ENCODE measurements around the gene PSG7.
"Not testable (repeated sequence)": the region's sequence is repeated elsewhere in the genome, so short reads cannot be mapped to it uniquely, and the experiment has no call there.

The PSG7 gene
- total RNA-seq: 0 reads per million in 2 donors

- DNase-seq: not testable (repeated sequence)
Measured at GRCh38 chr19:42937107-42937506, at the start of gene PSG7. PSG7 (minus strand) TSS chr19:42937207; CDS start chr19:42937076, 131 bp downstream.

- DNase-seq: no peak
Measured at GRCh38 chr19:42985588-42985987, 48.6 kb upstream of the PSG7 start.

- not testable (repeated sequence) for DNase-seq
Measured at GRCh38 chr19:42982111-42982510, 45.1 kb upstream of the PSG7 start.

- not testable (repeated sequence) for DNase-seq
Measured at GRCh38 chr19:42971451-42971850, 34.4 kb upstream of the PSG7 start.

- no peak for DNase-seq
Measured at GRCh38 chr19:42965176-42965575, 28.2 kb upstream of the PSG7 start.

- no peak for DNase-seq
Measured at GRCh38 chr19:42961119-42961518, 24.1 kb upstream of the PSG7 start.

- not testable (repeated sequence) for DNase-seq
Measured at GRCh38 chr19:42952126-42952525, 15.1 kb upstream of the PSG7 start.

- DNase-seq: not testable (repeated sequence)
Measured at GRCh38 chr19:42951476-42951875, 14.5 kb upstream of the PSG7 start.

GRCh38 chr19:42942187-42942789 is 5.3 kb upstream of the PSG7 start:
- DNase-seq: no peak

- not testable (repeated sequence) for DNase-seq
Measured at GRCh38 chr19:42934726-42935125, 2.3 kb downstream of the PSG7 start.

GRCh38 chr19:42934183-42934582 is 2.8 kb downstream of the PSG7 start:
- DNase-seq: not testable (repeated sequence)

- not testable (repeated sequence) for DNase-seq
Measured at GRCh38 chr19:42933412-42933811, 3.6 kb downstream of the PSG7 start.

- not testable (repeated sequence) for DNase-seq
Measured at GRCh38 chr19:42932485-42933101, 4.4 kb downstream of the PSG7 start.

GRCh38 chr19:42930214-42930613 is 6.8 kb downstream of the PSG7 start:
- DNase-seq: not testable (repeated sequence)

- no peak for DNase-seq
Measured at GRCh38 chr19:42928896-42929295, 8.1 kb downstream of the PSG7 start.

GRCh38 chr19:42926781-42927180 is 10.2 kb downstream of the PSG7 start:
- DNase-seq: no peak

GRCh38 chr19:42923106-42923505 is 13.9 kb downstream of the PSG7 start:
- not testable (repeated sequence) for DNase-seq

- DNase-seq: not testable (repeated sequence)
Measured at GRCh38 chr19:42920971-42921370, 16.0 kb downstream of the PSG7 start.

- no peak for DNase-seq
Measured at GRCh38 chr19:42919757-42920079, 17.3 kb downstream of the PSG7 start.

- DNase-seq: not testable (repeated sequence)
Measured at GRCh38 chr19:42919070-42919756, 17.8 kb downstream of the PSG7 start.

GRCh38 chr19:42918377-42919069 is 18.5 kb downstream of the PSG7 start:
- not testable (repeated sequence) for DNase-seq

GRCh38 chr19:42917634-42918033 is 19.4 kb downstream of the PSG7 start, which contains the start of gene PSG6:
PSG6 (minus strand) TSS chr19:42917894; CDS start chr19:42917792, 102 bp downstream.
- not testable (repeated sequence) for DNase-seq

GRCh38 chr19:42916931-42917330 is 20.1 kb downstream of the PSG7 start:
- DNase-seq: not testable (repeated sequence)
